Cortex of kidney (tissue), 1 donor: ENCODE measurements around the gene ATP8A2.

Source experiments
- DNase-seq: peaks from one replicate; lab custom pipeline; 2025; lab: John Stamatoyannopoulos, UW

ATP8A2 gene

DNA sequence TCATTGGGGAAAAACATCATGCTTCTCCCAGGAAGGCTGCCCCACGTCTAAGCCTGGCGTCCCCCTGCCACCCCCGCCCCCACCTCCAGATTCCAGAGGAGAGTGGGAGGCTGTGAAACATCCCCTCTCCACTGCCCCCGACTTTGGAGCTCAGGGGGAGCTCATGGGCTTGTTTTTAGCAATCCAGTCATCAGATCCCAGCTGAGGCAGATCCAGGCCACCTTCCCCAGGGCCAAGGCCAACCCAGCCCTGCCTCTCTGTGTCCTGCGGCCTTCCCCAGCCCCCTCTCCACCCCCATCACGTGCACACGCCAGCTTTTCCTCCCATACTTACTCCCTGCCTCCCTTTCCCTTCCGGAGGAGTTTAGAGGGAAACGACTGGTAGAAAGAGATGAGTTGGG is 641.2 kb downstream of the ATP8A2 start:
- DNase-seq, result no peak

DNA sequence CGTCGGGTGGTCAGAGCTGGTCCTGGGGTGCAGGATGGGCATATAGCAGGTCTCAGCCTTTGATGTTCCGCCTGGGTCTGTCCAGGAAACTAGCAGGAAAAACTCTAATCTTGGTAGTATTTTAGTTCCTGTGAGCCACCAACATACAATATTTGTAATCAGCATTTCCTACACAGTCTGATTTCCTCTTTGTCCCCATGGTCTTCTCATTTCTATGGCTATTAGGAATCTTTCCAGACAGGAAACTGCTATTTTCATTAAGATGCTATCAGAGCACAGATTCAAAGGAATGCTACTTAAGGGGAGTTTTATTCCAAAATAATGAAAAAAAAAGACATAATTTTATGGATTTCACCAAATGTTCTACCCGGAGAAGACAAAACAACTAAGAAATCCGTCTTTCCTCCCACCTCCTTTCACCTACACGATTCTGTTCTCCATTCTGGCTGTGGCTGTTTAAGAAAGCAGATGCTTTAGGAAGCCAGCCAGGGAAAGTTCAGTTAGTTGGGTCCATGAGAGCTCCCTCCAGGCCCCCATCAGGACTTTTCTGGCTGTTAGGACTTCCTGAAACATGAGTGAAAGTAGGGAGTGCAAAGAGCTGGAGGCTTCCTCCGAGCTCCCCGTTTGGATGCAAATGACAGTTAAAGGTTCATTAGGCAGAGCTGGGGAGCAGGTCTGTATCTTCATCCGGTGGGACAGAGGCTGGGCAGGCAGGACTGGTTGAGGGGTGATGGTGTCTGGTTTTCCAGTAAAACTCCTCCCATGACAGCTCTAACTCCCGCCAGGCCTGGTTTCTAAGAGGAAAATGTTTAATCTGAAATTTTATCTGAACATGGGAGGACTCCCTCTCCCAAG is 643.7 kb downstream of the ATP8A2 start:
- no peak for DNase-seq

DNA sequence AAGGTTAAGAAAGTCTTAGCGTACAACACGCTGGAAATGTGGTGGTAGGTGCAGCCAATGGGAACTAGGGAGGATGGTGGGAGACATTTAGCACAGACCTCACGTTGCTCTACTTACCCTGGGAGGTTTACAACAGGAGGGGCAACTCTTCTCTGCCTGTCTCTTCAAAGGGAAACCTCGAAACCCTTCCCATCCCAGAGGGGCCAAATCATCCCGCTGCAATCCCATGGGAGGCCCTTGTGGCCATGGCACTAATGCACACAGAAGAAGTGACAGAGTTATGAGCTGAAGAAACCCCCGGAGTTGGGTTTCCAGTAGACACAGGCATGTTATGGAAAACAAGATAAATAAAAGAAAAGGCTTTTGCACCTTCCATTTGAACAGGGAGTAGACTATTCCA is 644.4 kb downstream of the ATP8A2 start:
- no peak for DNase-seq

- no peak for DNase-seq
Observed at GRCh38 chr13:26017196-26017921, 645.6 kb downstream of the ATP8A2 start.

- DNase-seq, result no peak
Observed at GRCh38 chr13:26017932-26018665, 646.3 kb downstream of the ATP8A2 start.

GRCh38 chr13:26019251-26019650 is 647.5 kb downstream of the ATP8A2 start:
- no peak for DNase-seq

- no peak for DNase-seq
Observed at GRCh38 chr13:26019881-26020870, 648.4 kb downstream of the ATP8A2 start.

GRCh38 chr13:26020891-26021290 is 649.1 kb downstream of the ATP8A2 start:
- DNase-seq, result no peak

DNA sequence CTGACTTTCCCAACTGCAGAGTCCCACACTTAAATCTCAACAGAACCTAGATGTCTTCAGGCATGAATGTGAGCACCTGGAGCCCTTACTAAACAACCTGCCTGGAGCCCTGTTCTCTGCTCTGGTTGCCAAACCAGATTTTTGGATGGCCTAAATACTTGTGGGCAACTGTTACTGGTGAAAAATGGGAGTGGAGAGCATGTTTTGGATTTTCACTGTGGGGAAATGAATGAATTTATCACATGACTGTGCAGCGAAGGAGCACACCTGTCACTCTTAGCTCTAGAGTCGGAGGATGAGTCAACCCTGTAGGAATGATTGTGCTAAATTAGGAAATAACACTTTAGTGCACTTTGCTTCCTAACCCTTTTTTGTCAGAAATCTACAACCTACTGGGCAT is 649.7 kb downstream of the ATP8A2 start:
- no peak for DNase-seq

- no peak for DNase-seq
Observed at GRCh38 chr13:26021956-26022355, 650.2 kb downstream of the ATP8A2 start.

DNA sequence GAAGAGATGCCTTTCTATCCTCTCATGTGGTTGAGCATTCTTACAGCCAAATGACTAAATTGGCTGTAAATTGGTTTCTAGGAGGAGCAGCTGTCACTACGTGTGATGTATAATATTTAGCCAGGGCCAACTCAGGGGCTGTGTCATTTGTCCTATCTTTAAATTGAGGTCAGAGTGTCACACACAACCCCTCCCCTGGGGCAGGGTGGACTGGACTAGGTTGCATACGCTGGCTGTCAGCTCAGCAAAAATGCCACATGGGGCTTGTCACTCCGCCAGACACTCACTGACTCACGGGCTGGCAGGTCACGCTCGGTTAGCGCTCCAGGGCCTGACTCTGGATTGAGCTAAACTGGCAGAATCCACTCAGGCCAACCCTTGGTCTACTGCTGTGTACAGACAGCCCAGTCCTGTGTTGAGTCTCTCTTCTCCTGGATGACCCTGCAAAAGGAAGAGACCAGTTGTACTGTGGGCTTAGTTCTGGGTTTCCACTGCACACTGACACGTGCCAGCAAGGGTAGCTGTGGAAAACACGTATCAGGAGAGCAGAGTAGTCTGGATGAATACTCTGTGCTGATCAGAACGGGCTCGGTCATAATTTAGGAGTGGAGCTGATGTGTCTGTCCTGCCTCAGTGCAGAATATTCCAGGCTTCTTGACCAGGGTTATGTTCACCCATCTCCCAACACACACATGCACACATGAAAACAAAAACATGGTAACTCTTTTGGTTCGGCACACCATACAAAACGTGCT is 650.9 kb downstream of the ATP8A2 start:
- no peak for DNase-seq

DNA sequence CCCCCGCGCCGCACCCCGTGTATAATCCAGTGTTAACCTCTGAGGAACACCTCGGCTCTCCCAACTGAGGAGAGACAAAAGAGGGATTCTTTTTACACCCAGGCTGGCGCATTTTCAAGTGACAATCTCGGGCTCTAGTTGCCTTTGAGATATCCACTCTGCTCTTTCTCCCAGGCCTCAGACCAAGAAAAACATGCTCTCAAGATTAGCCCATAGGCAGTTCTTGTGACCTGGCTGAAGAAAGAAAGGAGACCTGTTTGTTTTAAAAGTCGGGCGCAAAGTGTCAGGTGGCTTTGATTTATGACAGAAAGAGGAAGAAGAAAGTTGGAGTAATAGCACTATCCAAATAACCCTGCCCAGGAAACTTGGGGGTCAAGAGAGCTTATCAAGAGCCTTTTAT is 652.8 kb downstream of the ATP8A2 start:
- no peak for DNase-seq

GRCh38 chr13:26025196-26025595 is 653.4 kb downstream of the ATP8A2 start:
- no peak for DNase-seq

DNA sequence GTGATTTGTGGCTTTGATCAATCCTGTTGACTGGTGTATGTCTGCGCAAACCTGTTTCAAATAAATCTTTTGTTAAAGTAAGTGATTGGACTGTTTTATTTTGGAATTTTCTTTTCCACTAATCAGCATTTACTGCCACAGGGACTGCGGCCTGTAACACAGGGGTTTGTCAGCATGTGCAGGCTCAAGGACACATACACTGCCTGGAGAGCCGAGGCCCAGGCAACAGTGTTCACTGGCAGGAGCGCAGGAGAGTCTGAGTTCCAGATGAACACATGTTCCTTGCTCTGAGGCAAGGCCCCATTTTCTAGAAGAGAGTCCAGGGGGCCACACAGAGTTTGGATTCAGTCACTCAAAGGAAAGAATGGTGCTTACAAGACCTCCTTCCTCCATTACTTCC is 654.0 kb downstream of the ATP8A2 start:
- DNase-seq, result no peak

DNA sequence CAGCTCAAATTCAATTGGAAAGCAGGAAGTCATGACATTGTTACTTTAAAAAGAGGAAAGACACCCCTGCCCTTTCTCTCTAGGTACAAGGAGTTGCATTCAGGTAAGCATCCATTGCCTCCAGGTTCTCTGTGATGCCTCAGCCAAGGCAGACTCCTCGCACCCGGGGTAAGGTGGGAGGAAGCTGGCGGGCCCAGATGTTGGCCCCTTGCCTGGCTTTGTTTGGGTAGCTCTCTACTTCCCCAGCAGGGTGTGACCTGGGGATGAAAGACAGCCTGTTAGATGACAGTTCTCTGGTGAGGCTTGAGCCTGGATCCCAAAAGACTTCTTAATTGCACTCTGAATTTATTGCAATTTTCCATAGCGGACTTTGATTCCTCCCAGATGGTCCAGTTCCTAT is 654.4 kb downstream of the ATP8A2 start:
- no peak for DNase-seq

- no peak for DNase-seq
Observed at GRCh38 chr13:26029581-26030136, 657.9 kb downstream of the ATP8A2 start.

GRCh38 chr13:26030331-26030730 is 658.6 kb downstream of the ATP8A2 start:
- no peak for DNase-seq

DNA sequence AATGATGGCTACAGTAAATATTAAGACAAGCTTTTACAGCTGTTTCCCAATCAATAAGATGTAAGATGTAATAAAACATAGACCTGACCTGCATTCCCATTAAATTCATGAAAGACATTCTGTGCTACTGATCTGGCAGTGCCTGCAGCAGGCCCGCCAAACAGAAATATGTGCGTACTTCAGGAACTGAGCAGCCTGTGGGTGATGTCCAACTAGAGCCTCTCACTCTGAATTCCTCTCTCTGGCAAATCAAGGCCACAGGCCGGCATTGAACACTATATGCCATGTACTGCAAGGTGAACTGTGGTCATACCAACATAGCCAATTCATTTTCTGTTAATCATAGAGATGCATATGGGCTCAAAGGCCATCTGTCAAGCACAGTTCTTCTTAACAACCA is 662.2 kb downstream of the ATP8A2 start:
- no peak for DNase-seq

- DNase-seq, result no peak
Observed at GRCh38 chr13:26036383-26036782, 664.6 kb downstream of the ATP8A2 start.

DNA sequence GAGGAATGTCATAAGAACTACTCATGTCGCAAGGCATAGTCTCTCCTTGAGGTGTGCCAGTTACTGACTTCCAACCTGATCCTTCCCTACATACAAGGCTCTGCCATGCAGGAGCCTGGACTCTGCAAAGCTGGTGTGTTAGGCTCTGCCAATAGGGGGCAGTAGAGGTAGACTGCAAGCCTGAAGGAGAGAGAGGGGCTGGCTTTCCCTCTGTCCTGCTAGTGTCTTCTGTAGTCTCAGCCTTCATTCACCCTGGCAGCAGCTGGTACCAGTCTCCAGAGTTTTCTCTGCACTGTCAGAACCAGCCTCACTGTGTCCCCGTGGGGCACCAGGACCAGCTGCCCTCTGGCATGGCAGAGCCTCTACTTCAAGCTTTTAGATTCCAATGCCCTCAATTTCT is 665.5 kb downstream of the ATP8A2 start:
- DNase-seq, result no peak
